Amniotic epithelial cell (primary cell): ENCODE results near the gene RMI2.

Experiments used
- DNase-seq: peaks from one replicate; pipeline ENCODE4 v3.0.0-alpha.2; 2010; ENCODE audit warnings: low read depth

Gene RMI2

DNA sequence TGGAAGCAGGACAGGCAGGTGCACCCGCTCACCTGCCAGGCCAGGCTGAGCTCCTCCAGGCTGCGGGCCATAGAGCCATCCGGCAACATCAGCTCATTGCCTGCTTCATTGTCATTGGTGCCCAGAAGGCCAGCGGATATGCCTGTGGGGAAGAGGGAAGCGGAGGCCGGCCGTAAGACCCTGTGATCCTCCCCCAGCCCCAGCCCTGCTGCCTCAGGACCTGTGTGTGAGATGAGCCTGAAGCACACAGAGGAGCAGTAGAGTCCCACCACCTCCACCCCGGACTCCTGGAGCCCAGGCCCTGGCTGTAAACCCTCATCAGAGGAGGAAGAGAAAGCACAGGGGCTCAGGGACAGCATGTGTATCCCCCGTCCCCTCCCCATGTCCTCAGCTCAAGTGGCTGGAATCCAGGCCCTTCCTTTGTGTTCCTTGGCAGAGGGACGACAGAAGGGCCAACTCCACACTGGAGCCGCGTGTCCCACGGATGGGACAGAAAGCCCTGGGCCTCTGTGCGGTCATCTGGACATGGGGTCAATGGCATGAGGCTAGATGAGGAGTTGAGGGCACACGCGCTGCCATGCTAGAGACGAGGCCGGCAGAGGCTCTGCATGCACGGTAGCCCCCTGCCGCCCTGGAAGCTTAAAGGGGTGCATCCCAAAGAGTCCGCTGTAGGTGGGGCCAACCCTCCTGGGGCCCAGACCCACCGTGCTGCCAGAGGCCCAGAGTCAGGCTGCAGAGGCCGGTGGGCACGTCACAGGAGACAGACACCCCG, 39.1 kb downstream of the RMI2 start:
- no peak for DNase-seq

DNA sequence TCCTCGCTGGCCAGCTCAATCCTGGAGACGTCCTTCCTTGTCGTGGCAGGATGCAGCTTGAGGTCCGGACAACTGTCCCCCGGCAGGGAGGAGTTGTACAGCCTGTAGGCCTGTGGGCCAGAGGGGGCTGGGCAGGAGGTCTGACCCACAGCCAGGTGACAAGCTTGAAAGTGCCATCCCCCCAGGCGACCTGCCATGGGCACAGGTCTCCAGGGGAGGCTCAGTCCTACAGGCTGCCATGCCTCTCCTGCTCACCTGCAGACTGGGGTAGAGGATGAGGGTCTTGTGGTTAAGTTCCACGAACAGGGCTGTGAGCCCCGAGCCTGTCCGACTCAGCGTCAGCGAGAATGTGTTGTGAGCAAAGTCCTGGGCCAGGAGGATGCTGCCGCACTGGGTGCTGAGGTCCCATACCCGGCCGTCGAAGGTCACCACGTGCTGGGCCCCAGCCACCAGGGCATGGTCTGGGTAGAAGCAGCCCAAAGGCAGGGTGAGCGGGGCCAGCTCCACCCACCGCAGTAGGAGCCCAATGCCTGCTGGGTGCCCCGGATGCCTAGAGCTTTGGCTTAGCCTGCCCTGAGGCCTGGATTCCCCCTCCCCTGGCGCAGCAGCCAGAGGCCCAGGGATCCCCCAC, 39.8 kb downstream of the RMI2 start:
- no peak for DNase-seq

DNA sequence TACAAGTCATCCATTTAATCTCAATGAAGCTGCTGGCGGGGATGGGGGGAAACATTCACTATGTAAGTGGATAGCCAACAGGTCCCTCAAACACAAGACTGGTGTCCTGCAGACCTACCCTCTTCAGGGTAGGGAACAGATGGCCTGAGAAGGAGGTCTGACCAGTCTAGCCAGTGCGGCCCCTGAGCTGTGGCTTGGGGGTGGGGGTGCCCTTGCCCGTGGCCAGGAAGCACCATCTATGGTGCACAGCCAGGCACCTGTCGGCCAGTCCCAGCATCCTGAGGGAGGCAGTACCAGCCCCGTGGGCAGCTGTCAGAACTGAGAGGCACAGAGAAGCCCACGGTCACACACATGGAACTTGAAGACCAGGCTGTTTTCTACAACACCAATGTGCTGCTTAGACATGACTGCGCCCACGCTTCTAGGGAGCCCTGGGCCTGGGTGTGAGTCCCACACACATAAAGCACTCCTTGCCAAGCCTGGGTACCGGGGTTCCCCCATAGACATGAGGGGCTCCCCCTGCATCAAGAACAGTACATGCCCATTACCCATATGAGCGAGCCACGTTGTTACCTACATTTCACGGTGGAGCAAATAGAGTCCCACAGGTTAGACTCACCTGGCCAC, 40.9 kb downstream of the RMI2 start:
- DNase-seq: no peak

DNA sequence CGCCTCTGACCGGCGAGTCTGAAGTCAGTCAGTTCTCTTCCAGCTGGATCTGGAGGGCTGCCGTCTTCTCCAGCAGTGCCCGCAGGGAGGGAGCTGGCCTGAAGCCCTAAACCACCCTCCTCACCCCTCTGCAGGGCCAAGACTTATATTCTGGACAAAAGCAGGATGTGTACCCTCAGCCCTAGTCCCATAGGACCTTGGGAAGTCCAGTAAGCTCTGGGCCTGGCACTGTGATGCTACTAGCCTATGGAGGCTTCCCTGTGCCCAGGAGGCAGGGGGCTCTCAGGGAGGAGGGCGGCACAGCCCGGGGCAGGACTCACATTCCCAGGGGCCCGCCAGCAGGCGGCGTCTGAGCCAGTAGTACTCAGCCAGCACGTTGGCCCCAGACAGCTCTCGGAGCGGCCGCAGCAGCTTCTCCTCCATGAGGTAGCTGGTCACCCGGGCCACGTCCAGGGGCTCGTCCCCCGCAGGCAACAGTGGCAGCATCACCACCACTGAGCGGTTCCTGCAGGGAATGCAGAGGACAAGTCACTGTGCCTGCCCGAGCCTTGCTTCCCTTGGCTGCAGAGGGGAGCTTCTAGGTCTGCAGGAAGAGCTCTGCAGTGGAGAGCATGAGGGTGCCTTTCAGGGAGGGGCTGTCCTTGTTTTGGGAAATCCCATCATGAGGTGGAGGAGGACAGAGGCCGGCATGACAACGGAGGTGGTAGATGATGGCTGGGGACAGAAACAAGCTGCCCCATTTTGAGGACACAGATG, 41.7 kb downstream of the RMI2 start:
- no peak for DNase-seq

DNA sequence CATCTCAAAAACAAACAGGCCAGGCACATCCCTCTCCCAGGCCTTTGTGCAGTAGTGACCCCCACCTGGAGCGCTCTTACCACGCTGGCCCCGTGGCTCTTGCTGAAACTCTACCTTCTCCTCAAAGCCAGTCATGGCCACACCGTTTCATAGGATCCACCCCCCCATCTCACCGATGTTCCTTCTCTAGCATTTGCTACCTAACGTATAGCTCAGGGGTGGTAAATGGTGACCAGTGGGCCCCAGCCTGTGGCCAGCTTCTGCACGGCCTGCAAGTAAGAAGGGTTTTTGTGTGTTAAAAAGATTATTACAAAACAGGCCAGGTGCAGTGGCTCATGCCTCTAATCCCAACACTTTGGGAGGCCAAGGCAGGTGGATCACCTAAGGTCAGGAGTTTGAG, 43.8 kb downstream of the RMI2 start:
- no peak for DNase-seq

DNA sequence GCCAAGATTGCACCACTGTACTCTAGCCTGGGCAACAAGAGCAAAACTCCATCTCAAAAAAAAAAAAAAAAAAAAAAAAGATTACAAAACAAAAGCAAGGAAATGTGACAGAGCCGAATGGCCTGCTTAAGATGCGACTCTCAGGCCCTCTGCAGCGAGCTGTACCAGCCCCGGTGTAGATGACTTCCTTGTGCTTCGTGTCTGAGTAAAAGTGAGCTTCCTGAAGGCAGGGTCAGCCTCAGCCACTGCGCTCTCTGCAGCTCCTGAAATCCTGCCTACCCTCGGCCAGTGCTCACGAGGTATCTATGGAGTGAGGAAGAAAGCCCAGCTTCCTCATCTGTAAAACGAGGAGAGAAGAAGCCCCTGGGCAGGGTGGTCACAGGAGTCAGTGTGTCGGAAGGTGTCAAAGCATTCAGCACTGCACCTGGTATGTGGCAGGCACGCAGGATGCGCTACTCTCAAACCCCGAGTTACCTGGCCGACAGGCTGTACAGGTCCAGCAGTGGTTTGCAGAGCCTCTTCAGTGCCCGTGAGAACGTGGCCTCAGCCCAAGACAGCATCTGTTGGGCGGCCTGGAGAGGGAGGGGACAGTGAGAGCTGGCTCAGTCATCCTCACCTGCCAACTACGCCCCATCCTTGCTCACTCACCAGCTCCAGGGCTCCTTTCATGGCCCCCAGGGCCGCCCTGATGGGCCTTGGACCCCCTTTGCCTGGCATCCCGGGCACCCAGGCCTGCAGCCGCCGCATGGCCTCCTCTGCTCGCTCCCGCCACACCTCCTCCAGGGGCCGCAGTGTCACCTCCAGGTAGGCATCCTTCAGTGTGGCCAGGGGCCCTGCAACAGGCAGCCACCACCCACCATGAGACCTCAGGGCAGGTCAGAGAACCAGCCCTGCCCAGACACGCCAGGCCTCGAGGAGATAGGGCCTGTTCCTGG, 44.6 kb downstream of the RMI2 start:
- no peak for DNase-seq

DNA sequence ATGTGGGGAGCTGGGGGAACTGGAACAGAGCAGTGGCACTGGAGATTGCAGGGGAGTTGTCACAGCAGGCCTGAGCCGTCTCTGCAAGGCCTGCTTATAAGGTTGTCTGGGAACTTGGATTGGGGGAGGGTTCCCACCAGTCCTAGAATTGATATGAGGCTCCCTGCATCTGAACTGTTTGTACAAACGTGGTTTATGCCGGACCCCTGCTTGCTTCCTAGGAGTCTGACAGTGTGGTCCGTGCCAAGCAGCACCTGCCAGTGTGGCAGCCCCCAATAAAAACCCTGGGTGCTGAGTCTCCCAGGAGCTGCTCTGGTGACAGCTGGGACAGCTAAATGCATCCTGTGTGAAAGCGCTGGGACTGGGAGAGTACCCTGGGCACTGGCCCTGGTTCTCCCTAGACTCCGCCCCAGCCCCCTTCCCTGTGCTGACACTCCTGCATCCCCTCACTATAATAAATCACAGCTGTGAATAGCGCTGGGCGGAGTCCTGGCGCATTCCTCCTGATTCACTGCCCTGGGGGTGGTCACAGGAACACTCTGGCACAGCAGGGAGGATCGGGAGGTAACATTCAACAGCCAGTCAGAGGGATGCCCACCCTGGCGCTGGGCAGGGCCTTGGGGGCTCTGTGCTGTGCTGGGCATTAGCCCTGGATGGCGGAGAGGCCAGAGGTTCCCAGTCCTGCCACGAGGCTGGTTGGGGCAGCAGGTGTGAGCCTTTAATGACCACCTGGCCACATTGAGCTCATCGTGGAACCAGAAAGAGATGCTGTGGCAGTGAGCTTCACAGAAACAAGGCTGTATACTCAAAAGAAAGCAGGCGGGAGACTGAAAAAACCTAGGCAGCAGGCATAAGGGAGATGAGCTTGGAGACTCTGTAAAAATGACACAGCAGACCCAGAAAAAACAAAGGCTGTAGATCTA, 45.6 kb downstream of the RMI2 start:
- no peak for DNase-seq

DNA sequence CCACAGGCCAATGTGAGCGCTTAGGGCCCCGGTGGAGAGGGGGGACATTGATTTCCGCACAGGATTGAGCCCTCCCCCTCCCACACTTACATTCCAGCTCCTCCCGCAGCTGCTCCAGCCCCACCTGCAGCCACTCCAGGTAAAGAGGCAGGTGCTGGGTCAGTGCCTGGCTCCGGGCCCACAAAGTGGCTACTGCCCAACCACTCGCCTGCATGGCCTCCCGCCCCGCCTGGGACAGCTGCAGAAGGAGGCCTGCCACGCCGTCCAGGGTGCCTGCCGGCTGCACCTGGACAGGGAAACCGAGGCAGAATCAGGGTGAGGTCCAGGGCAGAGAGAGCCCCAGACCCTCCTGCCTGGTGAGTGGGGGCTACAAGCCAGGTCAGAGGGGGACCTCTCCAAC, 46.3 kb downstream of the RMI2 start:
- no peak for DNase-seq

DNA sequence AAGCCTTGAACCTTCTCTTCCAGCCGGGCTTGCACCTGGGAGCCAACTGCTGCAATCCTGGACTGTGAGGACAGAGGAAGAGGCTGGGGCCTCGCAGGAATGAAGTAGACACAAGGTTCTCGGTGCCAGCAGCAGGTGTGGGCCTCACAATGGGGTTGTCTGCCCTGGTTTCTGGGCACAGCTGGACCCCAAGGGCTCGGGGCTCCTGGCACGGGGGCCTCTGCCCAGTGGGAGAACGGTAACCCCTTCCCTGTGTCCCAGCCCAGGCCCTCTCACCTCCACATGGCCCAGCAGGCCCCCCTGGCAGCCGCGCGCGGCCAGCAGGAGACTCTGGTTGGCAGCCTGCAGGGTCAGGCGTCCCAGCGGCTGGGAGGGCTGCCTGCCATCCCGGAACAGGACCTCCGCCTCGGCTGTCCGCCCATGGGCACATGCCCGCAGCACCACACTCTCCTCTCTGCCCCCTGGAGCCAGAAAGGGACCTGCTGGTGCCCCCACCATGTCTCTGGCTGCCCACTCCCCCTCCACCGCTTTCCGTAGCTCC, 46.9 kb downstream of the RMI2 start:
- DNase-seq: no peak

DNA sequence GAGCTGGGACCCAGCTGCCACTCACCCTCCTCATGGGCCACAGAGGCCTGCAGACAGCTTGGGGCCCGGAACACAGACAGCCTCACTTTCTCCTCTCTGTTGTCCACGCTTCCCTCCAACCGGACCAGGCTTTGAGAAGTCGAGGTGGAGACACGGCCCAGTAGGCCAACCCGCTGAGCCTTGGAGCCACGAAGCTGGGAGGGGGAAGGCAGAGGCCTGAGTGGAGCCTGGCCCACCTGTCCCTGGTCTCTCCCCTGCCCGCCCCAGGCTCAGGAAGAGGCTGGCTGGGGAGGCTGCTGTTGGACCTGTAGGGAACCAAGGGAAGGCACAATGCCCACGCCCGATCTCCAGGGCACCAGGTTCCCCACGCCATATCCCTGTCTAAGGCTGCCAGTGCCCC, 48.1 kb downstream of the RMI2 start:
- DNase-seq: no peak

DNA sequence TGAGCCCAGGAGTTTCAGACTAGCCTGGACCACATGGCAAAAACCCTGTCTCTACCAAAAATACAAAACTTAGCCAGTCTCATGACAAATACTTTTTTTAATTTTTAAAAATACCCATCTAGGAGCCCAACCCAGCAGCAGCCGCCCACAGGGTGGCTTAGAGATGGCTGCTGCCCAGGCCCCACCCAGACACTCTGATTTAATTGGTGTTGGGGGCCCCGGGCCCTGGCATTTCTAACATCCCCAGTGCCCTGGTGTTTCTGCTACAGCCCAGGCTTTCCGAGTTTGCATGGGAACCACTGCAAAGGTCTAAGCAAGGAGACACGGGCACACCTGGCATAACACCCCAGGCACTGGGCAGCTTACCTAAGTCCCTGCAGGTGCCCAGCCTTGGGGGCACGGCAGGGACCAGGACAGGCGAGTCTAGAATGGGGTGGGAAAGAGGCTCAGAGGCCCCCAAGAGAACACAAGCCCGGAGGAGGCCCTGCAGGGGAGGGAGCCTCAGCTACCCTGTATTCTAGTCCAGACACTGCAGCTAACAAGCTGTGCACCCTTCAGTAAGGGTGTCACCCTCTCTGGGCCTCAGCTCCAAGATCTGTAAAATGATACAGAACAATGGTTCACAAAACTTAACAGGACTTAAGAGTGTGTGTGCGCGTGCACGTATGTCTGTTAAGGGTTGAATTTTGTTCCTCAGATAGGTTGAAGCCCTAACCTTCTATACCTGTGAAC, 48.8 kb downstream of the RMI2 start:
- DNase-seq: no peak

DNA sequence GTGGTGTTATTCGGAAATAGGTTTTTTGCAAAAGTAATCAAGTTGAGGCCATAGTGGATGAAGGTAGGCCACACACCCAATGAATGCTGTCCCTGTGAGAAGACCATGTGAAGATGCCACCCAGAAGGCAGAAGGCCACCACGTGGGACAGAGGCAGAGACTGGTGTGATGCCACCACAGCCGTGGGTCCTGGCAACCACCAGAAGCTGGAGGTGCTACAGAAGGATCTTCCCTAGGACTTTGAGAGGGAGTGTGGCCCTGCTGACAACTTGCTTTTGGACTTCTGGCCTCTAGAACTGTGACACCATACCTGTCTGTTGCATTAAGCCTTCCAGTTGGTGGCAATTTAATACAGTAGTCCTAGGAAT, 49.3 kb downstream of the RMI2 start:
- no peak for DNase-seq

DNA sequence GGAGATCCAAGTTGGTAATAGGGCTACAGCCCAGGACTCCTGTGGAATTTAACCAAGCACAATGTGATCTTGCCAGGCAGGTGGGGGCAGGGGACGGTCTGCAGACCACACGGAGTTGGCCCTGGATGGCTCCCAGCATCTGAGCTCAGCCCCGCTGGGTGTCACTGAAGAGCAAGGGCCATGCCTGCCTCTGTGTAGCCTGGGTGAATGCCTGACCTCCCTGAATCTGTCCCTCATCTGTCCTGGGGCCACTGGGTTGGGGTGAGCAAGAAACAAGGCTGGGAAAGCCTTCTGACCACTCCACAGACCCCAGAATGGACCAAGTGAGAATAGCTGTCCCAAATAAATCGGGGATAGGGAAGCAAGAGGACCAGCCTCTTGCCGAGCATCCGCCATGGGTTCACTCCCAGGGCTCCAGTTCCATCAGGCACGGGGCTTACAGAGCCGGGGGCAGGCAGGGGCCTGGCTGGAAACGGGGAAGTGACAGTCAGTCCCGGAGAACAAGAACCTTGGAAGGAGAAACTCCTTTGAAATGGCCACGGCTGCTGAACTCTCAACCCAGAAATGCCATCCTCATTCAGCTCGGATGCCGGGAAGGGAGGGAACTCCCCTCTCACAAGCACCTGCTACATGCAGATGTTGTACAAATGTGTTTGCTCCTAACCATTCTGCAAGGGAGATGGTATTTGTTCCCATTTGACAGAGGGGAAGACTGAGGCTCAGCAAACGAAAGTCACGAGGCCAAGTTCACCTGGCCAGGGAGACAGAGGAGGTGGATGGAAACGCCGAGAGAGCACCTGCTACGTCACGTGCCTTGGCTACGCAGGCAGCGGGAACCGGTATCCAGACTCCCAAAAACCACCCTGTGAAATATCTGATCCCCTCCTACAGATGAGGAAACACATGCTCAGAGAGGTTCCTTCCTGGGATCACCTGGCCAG, 50.0 kb downstream of the RMI2 start:
- no peak for DNase-seq

DNA sequence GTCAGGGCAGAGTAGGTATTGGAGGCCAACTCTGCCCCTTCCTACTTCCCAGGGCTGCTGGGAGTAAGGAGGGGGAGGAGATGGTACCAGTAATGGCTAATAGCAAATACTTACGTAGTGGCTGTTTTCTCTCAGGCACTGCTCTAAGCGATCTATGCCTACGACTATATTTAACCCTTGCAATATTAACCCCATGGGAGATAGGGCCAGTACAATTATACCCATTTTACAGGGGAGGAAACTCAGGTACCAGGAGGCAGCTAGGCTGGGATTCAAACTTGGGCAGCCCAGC, 50.6 kb downstream of the RMI2 start:
- no peak for DNase-seq

DNA sequence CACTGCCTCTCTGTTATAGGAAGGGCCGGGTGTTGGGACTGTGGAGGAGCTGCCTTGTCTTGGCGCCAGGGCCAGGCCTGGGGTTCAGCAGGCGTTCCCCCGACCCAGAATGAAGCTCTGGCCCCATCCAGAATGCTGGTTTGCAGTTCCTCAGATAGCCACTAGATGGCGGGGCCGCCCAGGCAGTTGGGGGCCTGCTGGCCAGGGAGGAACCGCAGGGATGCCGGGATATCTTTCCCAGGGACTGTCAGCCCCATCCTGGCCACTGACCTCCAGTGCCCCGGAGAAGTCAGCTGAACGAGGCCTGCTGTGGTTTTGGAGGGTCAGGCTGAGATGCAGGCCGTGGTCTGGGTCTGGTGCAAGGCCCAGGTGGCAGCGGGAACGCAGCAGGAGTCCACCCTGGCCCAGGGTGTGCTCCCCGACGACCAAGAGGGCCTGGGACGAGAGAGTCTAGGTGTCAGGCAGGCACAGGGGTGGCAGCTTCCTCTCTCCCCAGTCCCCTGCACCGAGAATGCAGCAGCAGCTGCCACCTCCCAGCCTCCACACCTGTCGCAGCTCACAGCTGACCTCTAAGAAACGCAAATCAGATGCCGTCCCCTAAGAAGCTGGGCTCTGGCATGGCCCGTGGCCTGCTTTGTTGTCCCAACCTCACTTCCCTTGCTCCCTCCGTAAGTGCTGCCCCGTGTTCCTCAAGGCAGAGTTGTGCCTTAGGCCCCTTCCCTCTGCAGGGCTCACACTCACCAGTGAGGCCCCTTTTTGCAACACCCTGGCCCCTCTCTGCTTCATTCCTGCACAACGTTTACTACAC, 51.2 kb downstream of the RMI2 start:
- DNase-seq: peak; percentile 59

DNA sequence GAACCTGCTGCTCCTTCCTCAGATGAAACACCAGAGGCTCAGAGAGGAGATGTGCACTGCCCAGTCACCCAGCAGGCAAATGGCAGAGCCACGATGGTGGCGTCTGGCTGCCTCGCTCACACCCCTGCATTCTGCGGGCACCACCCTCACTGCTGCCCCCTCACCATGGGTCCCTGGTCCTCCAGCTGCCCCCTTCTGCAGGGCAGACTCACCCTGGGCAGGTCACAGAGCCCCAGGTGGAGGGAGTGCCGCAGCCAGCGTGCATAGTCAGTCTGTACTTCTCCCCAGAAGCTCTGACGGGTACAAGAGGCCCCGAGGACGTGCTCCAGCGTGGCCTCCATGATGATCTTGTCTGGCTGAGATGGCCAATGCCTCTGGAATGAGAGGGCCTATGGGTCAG, 52.9 kb downstream of the RMI2 start:
- no peak for DNase-seq

DNA sequence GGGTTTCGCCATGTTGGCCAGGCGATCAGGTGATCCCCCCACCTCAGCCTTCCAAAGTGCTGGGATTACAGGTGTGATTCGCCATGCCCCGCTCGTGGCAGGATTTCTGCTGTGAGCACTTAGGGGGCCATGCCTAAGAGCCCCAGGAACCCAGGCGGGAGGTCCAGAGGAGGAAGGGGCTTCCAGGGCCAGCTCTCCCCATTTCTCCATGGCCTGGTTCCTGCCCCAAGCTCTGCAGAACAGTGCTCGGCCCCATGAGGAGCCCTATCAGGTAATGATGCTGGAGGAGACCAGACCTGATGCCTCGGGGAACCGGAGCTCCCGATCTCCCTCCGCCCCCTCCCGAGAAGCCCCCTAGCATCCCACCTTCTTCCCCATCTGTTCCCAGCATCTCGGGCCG, 53.6 kb downstream of the RMI2 start:
- DNase-seq: no peak
